Activated naive CD8-positive, alpha-beta T cell treated with anti-CD3 and anti-CD28 coated beads, Interleukin-2, amount 50 U/mL, for 24 hours (primary cell): ENCODE data around the gene AGTPBP1.
"Not testable (repeated sequence)": the region's sequence is repeated elsewhere in the genome, so short reads cannot be mapped to it uniquely, and the experiment has no call there.

Experiments used
- ATAC-seq: fragments of 150-1000 bp; cut with Tn5 transposase; one replicate; pipeline ENCODE4 v1.10.0; 2021
- DNase-seq: peaks from one replicate; pipeline ENCODE4 v3.0.0; 2021
- H3K27ac Mint-ChIP-seq: one replicate; pipeline ENCODE4 v1.8.0; 2021; ENCODE audit warnings: mild to moderate bottlenecking, mixed read lengths
- H3K27me3 Mint-ChIP-seq: one replicate; pipeline ENCODE4 v1.8.0; 2021; ENCODE audit warnings: mixed read lengths
- H3K36me3 Mint-ChIP-seq: one replicate; pipeline ENCODE4 v1.8.0; 2021; ENCODE audit warnings: low read depth, mixed read lengths
- H3K4me1 Mint-ChIP-seq: one replicate; pipeline ENCODE4 v1.8.0; 2021; ENCODE audit warnings: mixed read lengths
- H3K4me3 Mint-ChIP-seq: one replicate; pipeline ENCODE4 v1.8.0; 2021; ENCODE audit warnings: mild to moderate bottlenecking, moderate library complexity, mixed read lengths
- H3K9me3 Mint-ChIP-seq: one replicate; pipeline ENCODE4 v1.8.0; 2021; ENCODE audit warnings: mixed read lengths

The AGTPBP1 gene

GRCh38 chr9:85741875-85742596 lies at the start of gene AGTPBP1:
Gene AGTPBP1, minus strand, starts transcription at chr9:85741954. Its CDS starts 29,421 bp downstream, at chr9:85712533.
- Mint-ChIP-seq H3K4me3 (peak within 1 kb of the TSS; percentile 94), H3K4me1 (peaks cover 40% of the 10 kb centered on the region), H3K27ac (peak within 1 kb of the TSS; percentile 94), H3K9me3 (no peaks in the 10 kb centered on the region), H3K36me3 (no peaks in the 10 kb centered on the region), H3K27me3 (no peaks in the 10 kb centered on the region)
- DNase-seq, result peak; percentile 99
- ATAC-seq, result peak; percentile 87

GRCh38 chr9:85786116-85786515 lies 44.4 kb upstream of the AGTPBP1 start:
- ATAC-seq, H3K4me3 Mint-ChIP-seq, H3K9me3 Mint-ChIP-seq, H3K36me3 Mint-ChIP-seq, H3K27me3 Mint-ChIP-seq, DNase-seq, H3K4me1 Mint-ChIP-seq, H3K27ac Mint-ChIP-seq: not testable (repeated sequence)

GRCh38 chr9:85773844-85774243 lies 32.1 kb upstream of the AGTPBP1 start:
- not testable (repeated sequence) for H3K27ac Mint-ChIP-seq, H3K9me3 Mint-ChIP-seq, DNase-seq, H3K36me3 Mint-ChIP-seq, H3K4me1 Mint-ChIP-seq, ATAC-seq, H3K27me3 Mint-ChIP-seq, H3K4me3 Mint-ChIP-seq

GRCh38 chr9:85761802-85762201 lies 20.0 kb upstream of the AGTPBP1 start:
- not testable (repeated sequence) for H3K4me1 Mint-ChIP-seq, ATAC-seq, H3K4me3 Mint-ChIP-seq, H3K9me3 Mint-ChIP-seq, DNase-seq, H3K27ac Mint-ChIP-seq, H3K27me3 Mint-ChIP-seq, H3K36me3 Mint-ChIP-seq

- H3K4me3 Mint-ChIP-seq, ATAC-seq, DNase-seq, H3K27me3 Mint-ChIP-seq, H3K9me3 Mint-ChIP-seq, H3K4me1 Mint-ChIP-seq, H3K36me3 Mint-ChIP-seq, H3K27ac Mint-ChIP-seq: not testable (repeated sequence)
These were observed 16.0 kb upstream of the AGTPBP1 start for GRCh38 chr9:85757716-85758115.

- H3K4me3 Mint-ChIP-seq, DNase-seq, H3K36me3 Mint-ChIP-seq, H3K27me3 Mint-ChIP-seq, H3K27ac Mint-ChIP-seq, H3K9me3 Mint-ChIP-seq, H3K4me1 Mint-ChIP-seq, ATAC-seq: not testable (repeated sequence)
These were observed 14.5 kb upstream of the AGTPBP1 start for GRCh38 chr9:85756216-85756615.

- Mint-ChIP-seq H3K36me3 (no peaks in the 10 kb centered on the region), H3K4me1 (peaks cover 18% of the 10 kb centered on the region), H3K27me3 (peaks cover 2% of the 10 kb centered on the region), H3K4me3 (no peak overlapping the region), H3K9me3 (no peaks in the 10 kb centered on the region), H3K27ac (no peak overlapping the region)
- no peak for DNase-seq
- ATAC-seq, result no peak
These were observed 4.6 kb upstream of the AGTPBP1 start for GRCh38 chr9:85746309-85746708.

- H3K4me3 Mint-ChIP-seq, result no peak overlapping the region
- H3K4me1 Mint-ChIP-seq, result peaks cover 27% of the 10 kb centered on the region
- ATAC-seq, result no peak
- H3K27ac Mint-ChIP-seq, result no peak overlapping the region
- no peaks in the 10 kb centered on the region for H3K9me3 Mint-ChIP-seq
- no peak for DNase-seq
- no peaks in the 10 kb centered on the region for H3K36me3 Mint-ChIP-seq
- H3K27me3 Mint-ChIP-seq, result no peaks in the 10 kb centered on the region
These were observed 3.4 kb upstream of the AGTPBP1 start for GRCh38 chr9:85745203-85745602.

GRCh38 chr9:85744480-85744879 lies 2.7 kb upstream of the AGTPBP1 start:
- ATAC-seq (no peak), DNase-seq (no peak)
- no peaks in the 10 kb centered on the region for H3K9me3 Mint-ChIP-seq
- no peaks in the 10 kb centered on the region for H3K27me3 Mint-ChIP-seq
- H3K27ac Mint-ChIP-seq, result no peak overlapping the region
- no peaks in the 10 kb centered on the region for H3K36me3 Mint-ChIP-seq
- H3K4me1 Mint-ChIP-seq, result peaks cover 30% of the 10 kb centered on the region
- no peak overlapping the region for H3K4me3 Mint-ChIP-seq

- ATAC-seq (no peak), DNase-seq (no peak)
- Mint-ChIP-seq H3K36me3 (no peaks in the 10 kb centered on the region), H3K9me3 (no peaks in the 10 kb centered on the region), H3K27ac (peak overlapping the region; percentile 79), H3K4me1 (peaks cover 33% of the 10 kb centered on the region), H3K27me3 (no peaks in the 10 kb centered on the region), H3K4me3 (peak overlapping the region; percentile 70)
These were observed 1.7 kb upstream of the AGTPBP1 start for GRCh38 chr9:85743275-85744128.

- Mint-ChIP-seq H3K27ac (peak overlapping the region; percentile 88), H3K9me3 (no peaks in the 10 kb centered on the region), H3K4me3 (peak overlapping the region; percentile 83), H3K27me3 (no peaks in the 10 kb centered on the region), H3K4me1 (peaks cover 37% of the 10 kb centered on the region), H3K36me3 (no peaks in the 10 kb centered on the region)
- ATAC-seq (peak; percentile 17), DNase-seq (no peak)
These were observed 813 bp upstream of the AGTPBP1 start for GRCh38 chr9:85742597-85742936.

GRCh38 chr9:85741095-85741874 lies 469 bp downstream of the AGTPBP1 start:
- peak; percentile 40 for ATAC-seq
- H3K27me3 Mint-ChIP-seq, result no peaks in the 10 kb centered on the region
- peak overlapping the region; percentile 94 for H3K27ac Mint-ChIP-seq
- peak overlapping the region; percentile 94 for H3K4me3 Mint-ChIP-seq
- peak; percentile 60 for DNase-seq
- no peaks in the 10 kb centered on the region for H3K36me3 Mint-ChIP-seq
- H3K4me1 Mint-ChIP-seq, result peaks cover 40% of the 10 kb centered on the region
- H3K9me3 Mint-ChIP-seq, result no peaks in the 10 kb centered on the region

- Mint-ChIP-seq H3K36me3 (no peaks in the 10 kb centered on the region), H3K4me1 (peaks cover 40% of the 10 kb centered on the region), H3K27me3 (no peaks in the 10 kb centered on the region), H3K27ac (peak overlapping the region; percentile 94), H3K4me3 (peak overlapping the region; percentile 94), H3K9me3 (no peaks in the 10 kb centered on the region)
- ATAC-seq (no peak), DNase-seq (no peak)
These were observed 1.0 kb downstream of the AGTPBP1 start for GRCh38 chr9:85740787-85741094.

GRCh38 chr9:85738509-85738908 lies 3.2 kb downstream of the AGTPBP1 start:
- no peak overlapping the region for H3K4me3 Mint-ChIP-seq
- ATAC-seq (no peak), DNase-seq (no peak)
- H3K27ac Mint-ChIP-seq, result no peak overlapping the region
- H3K27me3 Mint-ChIP-seq, result no peaks in the 10 kb centered on the region
- H3K9me3 Mint-ChIP-seq, result peaks cover 2% of the 10 kb centered on the region
- peaks cover 2% of the 10 kb centered on the region for H3K36me3 Mint-ChIP-seq
- H3K4me1 Mint-ChIP-seq, result peaks cover 49% of the 10 kb centered on the region

GRCh38 chr9:85737671-85738070 lies 4.1 kb downstream of the AGTPBP1 start:
- no peak for ATAC-seq
- no peak for DNase-seq
- Mint-ChIP-seq H3K27ac (no peak overlapping the region), H3K9me3 (peaks cover 10% of the 10 kb centered on the region), H3K4me3 (no peak overlapping the region), H3K27me3 (no peaks in the 10 kb centered on the region), H3K36me3 (peaks cover 5% of the 10 kb centered on the region), H3K4me1 (peaks cover 50% of the 10 kb centered on the region)
